ENCODE results near the gene PPFIA3. TPM values are rescaled to one million over a fixed set of nuclear protein-coding genes. Genes with fewer than 3 reads are reported as not detected.
"Not testable (repeated sequence)": the region's sequence is repeated elsewhere in the genome, so short reads cannot be mapped to it uniquely, and the experiment has no call there.

PPFIA3 gene
- total RNA-seq, 2 experiments from 2014 or later, result 2.0 to 2.8 TPM

DNA sequence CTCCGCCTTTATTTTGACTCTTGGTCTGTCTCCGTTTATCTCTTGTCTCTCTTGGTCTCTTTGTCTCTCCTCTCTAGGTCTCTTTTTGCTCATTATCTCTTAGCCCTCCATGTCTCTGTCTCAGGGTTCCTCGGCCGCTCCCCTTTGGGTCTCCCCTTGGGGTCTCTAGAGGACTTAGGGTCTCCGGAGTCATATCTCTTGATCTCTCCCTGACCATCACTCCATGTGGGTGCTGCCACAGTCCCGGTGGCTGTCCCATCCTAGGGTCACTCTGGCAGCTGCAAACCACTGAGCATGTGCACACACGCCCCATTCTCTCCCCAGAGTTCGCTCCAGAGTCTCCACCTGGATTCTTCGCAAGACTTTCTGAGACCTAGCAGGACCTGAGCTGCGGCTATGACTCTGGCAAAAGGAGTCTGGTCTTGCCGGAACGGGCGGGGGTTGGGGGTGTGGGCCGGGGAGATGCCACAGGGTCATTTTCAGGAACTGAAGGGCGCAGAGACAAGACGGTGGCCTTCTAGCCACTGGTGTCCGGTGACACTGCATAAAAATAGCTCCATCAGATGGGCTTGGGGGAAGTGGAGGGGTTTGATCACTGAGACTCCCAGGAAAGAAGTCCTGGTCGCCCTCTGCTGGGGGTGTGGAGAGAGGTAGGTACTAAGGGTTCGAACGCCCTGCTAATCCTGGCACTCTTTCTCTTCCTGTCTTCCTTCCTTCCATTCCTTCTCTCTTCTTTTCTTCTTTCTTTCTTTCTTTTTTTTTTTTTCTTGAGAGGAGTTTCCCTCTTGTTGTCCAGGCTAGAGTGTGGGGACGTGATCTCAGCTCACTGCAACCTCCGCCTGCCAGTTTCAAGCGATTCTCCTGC is 45.6 kb upstream of the PPFIA3 start:
- DNase-seq (peak in 1 of 14 experiments; percentile 36), ATAC-seq (ENCODE audit: poor library complexity) (no peak)
- H3K27me3 Mint-ChIP-seq, result peaks cover 67% of the 10 kb centered on the region
- Histone ChIP-seq H3K4me1 (ENCODE audit: insufficient read depth, low read length) (peaks cover 8% of the 10 kb centered on the region), H3K4me3 (ENCODE audit: low read length) (no peak overlapping the region), H3K27ac (ENCODE audit: low read depth in 1 of 2, low read length in 2 of 2) (no peak overlapping the region), H3K27me3 (ENCODE audit: control insufficient read depth in 1 of 2, insufficient read depth in 2 of 2, low read length in 2 of 2) (peaks cover 32 to 48% of the 10 kb centered on the region in 2 experiments), H3K36me3 (ENCODE audit: insufficient read depth, low read length) (no peaks in the 10 kb centered on the region), H3K9me3 (ENCODE audit: control insufficient read depth in 1 of 2, insufficient read depth in 1 of 2, low read length in 2 of 2) (peaks cover 0 to 21% of the 10 kb centered on the region in 2 experiments)
- H3K4me3 Mint-ChIP-seq, result peak overlapping the region; percentile 17
- no peaks in the 10 kb centered on the region for H3K9me3 Mint-ChIP-seq
- H3K4me1 Mint-ChIP-seq (ENCODE audit: low read depth), result peaks cover 11% of the 10 kb centered on the region
- CTCF ChIA-PET, result interaction anchor here (0.7 to 1.2 kb wide), 4 partner anchors 24 to 455 kb away, joined by 4 to 5 read pairs (median 4); partner anchors contain the start of genes LIN7B, RPL18 and SPHK2
- no peak overlapping the region for H3K27ac Mint-ChIP-seq
- TF ChIP-seq, protein P1, sequence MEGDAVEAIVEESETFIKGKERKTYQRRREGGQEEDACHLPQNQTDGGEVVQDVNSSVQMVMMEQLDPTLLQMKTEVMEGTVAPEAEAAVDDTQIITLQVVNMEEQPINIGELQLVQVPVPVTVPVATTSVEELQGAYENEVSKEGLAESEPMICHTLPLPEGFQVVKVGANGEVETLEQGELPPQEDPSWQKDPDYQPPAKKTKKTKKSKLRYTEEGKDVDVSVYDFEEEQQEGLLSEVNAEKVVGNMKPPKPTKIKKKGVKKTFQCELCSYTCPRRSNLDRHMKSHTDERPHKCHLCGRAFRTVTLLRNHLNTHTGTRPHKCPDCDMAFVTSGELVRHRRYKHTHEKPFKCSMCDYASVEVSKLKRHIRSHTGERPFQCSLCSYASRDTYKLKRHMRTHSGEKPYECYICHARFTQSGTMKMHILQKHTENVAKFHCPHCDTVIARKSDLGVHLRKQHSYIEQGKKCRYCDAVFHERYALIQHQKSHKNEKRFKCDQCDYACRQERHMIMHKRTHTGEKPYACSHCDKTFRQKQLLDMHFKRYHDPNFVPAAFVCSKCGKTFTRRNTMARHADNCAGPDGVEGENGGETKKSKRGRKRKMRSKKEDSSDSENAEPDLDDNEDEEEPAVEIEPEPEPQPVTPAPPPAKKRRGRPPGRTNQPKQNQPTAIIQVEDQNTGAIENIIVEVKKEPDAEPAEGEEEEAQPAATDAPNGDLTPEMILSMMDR (IDR thresholded peaks at IDR 0.05), result no peak
- H3K36me3 Mint-ChIP-seq (ENCODE audit: low read depth), result no peaks in the 10 kb centered on the region
- POLR2A ChIA-PET, result no interaction called here
- intact Hi-C loops (cut with DNase I, micrococcal nuclease), result no loop called here

DNA sequence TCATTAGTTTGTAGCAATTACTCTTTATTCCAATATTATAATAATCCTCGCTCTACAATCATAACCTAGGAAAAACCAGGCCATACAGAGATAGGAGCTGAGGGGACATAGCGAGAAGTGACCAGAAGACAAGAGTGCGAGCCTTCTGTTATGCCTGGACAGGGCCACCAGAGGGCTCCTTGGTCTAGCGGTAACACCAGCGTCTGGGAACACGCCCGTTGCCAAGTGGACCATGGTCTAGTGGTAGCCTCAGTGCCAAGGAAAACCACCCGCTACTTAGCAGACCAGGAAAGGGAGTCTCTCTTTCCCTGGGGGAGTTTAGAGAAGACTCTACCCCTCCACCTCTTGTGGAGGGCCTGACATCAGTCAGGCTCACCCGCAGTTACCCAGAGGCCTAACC is 44.5 kb upstream of the PPFIA3 start:
- Mint-ChIP-seq H3K4me1 (ENCODE audit: low read depth) (peaks cover 11% of the 10 kb centered on the region), H3K27me3 (peaks cover 59% of the 10 kb centered on the region)
- H3K4me3 ChIP-seq (ENCODE audit: low read length); POLR2A ChIA-PET; H3K4me1 ChIP-seq (ENCODE audit: insufficient read depth, low read length); H3K9me3 Mint-ChIP-seq; H3K27ac ChIP-seq (ENCODE audit: low read depth in 1 of 2, low read length in 2 of 2); H3K4me3 Mint-ChIP-seq; intact Hi-C loops (cut with DNase I, micrococcal nuclease); ATAC-seq (ENCODE audit: poor library complexity); H3K36me3 ChIP-seq (ENCODE audit: insufficient read depth, low read length); H3K27ac Mint-ChIP-seq; H3K36me3 Mint-ChIP-seq (ENCODE audit: low read depth): not testable (repeated sequence)
- Histone ChIP-seq H3K9me3 (ENCODE audit: control insufficient read depth in 1 of 2, insufficient read depth in 1 of 2, low read length in 2 of 2) (peaks cover 0 to 21% of the 10 kb centered on the region in 2 experiments), H3K27me3 (ENCODE audit: control insufficient read depth in 1 of 2, insufficient read depth in 2 of 2, low read length in 2 of 2) (peaks cover 25 to 39% of the 10 kb centered on the region in 2 experiments)
- peak in 2 of 14 experiments; percentile 26 to 33 for DNase-seq
- CTCF ChIA-PET, result interaction anchor here (1.1 to 1.7 kb wide), 2 partner anchors 39 to 81 kb away, joined by 3 to 5 read pairs; partner anchors contain the start of genes GYS1, LIN7B and RUVBL2
- TF ChIP-seq, protein P1 (IDR thresholded peaks at IDR 0.05), result peak; percentile 40

DNA sequence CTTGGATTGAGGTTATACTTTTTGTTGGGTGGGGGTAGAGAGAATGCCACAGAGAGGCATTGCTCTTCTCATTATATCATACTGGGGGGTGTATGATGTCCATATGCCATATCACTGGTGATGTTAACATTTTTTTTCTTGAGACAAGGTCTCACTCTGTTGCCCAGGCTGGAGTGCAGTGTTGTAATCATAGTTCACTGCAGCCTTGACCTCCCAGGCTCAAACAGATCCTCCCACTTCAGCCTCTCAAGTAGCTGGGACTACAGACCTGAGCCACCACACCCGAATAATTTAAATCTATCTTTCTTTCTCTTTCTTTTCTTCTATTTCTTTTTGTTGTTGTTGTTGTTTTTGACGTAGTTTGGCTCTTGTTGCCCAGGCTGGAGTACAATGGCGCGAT is 39.0 kb upstream of the PPFIA3 start:
- Histone ChIP-seq H3K4me3 (ENCODE audit: low read length) (no peak overlapping the region), H3K36me3 (ENCODE audit: insufficient read depth, low read length) (no peaks in the 10 kb centered on the region), H3K27me3 (ENCODE audit: control insufficient read depth in 1 of 2, insufficient read depth in 2 of 2, low read length in 2 of 2) (peaks cover 4 to 6% of the 10 kb centered on the region in 2 experiments), H3K9me3 (ENCODE audit: control insufficient read depth in 1 of 2, insufficient read depth in 1 of 2, low read length in 2 of 2) (no peaks in the 10 kb centered on the region), H3K4me1 (ENCODE audit: insufficient read depth, low read length) (peaks cover 8% of the 10 kb centered on the region), H3K27ac (ENCODE audit: low read depth in 1 of 2, low read length in 2 of 2) (no peak overlapping the region)
- no peak for DNase-seq
- no peak overlapping the region for H3K27ac Mint-ChIP-seq
- TF ChIP-seq, protein P1 (IDR thresholded peaks at IDR 0.05), result no peak
- no peaks in the 10 kb centered on the region for H3K9me3 Mint-ChIP-seq
- no peak overlapping the region for H3K4me3 Mint-ChIP-seq
- ChIA-PET CTCF (no interaction called here), POLR2A (no interaction called here)
- ATAC-seq (ENCODE audit: poor library complexity), result no peak
- peaks cover 23% of the 10 kb centered on the region for H3K27me3 Mint-ChIP-seq
- peaks cover 7% of the 10 kb centered on the region for H3K36me3 Mint-ChIP-seq (ENCODE audit: low read depth)
- peaks cover 8% of the 10 kb centered on the region for H3K4me1 Mint-ChIP-seq (ENCODE audit: low read depth)
- intact Hi-C loops (cut with DNase I, micrococcal nuclease), result loop anchor here in 1 of 2 experiments (5.0 to 10.0 kb wide), 3 partner anchors 83 to 1724 kb away; partner anchors contain the start of gene RPL13A
